Lung (tissue), 12 donors: Measurements from ENCODE around the gene ARGFX. TPM values are rescaled to one million over a fixed set of nuclear protein-coding genes. Genes with fewer than 3 reads are reported as not detected.

Experiments
- ATAC-seq: fragments of 200-7000 bp; cut with Tn5 transposase; one replicate; pipeline ENCODE4 v1.9.1; 2020; ENCODE audit warnings: moderate number of reproducible peaks; ENCODE audit not compliant: insufficient read depth, low FRiP score
- DNase-seq, 3 donors: peaks; one replicate each; pipeline ENCODE4 v3.0.0-alpha.2; 2013 to 2017
- H3K27ac ChIP-seq, 2 donors: one replicate each; pipeline ENCODE4 v1.5.1; 2013; ENCODE audit warnings: mild to moderate bottlenecking in 2 of 2, moderate library complexity in 2 of 2, control low read depth in 1 of 2, inconsistent platforms in 1 of 2, low read depth in 1 of 2, low read length in 1 of 2
- H3K27me3 ChIP-seq, 3 donors: one replicate each; pipeline ENCODE4 v1.5.1; 2013; ENCODE audit warnings: low read length in 2 of 3; ENCODE audit not compliant: control insufficient read depth in 3 of 3, insufficient read depth in 3 of 3
- H3K36me3 ChIP-seq, 4 donors: one replicate each; pipeline ENCODE4 v1.5.1; 2013; ENCODE audit warnings: low read length in 4 of 4, mild to moderate bottlenecking in 1 of 4, moderate library complexity in 1 of 4; ENCODE audit not compliant: control insufficient read depth in 4 of 4, insufficient read depth in 4 of 4
- H3K4me1 ChIP-seq, 5 donors: one replicate each; pipeline ENCODE4 v1.5.1; 2013; ENCODE audit warnings: low read length in 5 of 5, mild to moderate bottlenecking in 2 of 5, moderate library complexity in 1 of 5; ENCODE audit not compliant: control insufficient read depth in 5 of 5, insufficient read depth in 5 of 5
- H3K4me3 ChIP-seq: one replicate; pipeline ENCODE4 v1.5.1; 2013; ENCODE audit warnings: mild to moderate bottlenecking, control low read depth, moderate library complexity
- H3K9ac ChIP-seq, 2 donors: one replicate each; pipeline ENCODE4 v1.5.1; 2013; ENCODE audit warnings: low read length in 2 of 2, control low read depth in 1 of 2; ENCODE audit not compliant: insufficient read depth in 1 of 2
- H3K9me3 ChIP-seq, 4 donors: one replicate each; pipeline ENCODE4 v1.5.1; 2013; ENCODE audit warnings: low read length in 3 of 4, mild to moderate bottlenecking in 1 of 4, moderate library complexity in 1 of 4; ENCODE audit not compliant: control insufficient read depth in 4 of 4, insufficient read depth in 3 of 4
- WGBS, 2 donors: extraction: QIAGEN DNeasy Blood & Tissue Kit; methylation state at CpG; one replicate each; pipeline ENCODE4 v1.1.7; 2013; 5-methylcytosine and 5-hydroxymethylcytosine counted together
- polyA plus RNA-seq, 2 donors: library from polyadenylated mRNA; stranded (reverse); fragments of 200-250 nt; gene quantifications; one replicate each; pipeline ENCODE4 v1.2.1, GENCODE V29; 2013
- total RNA-seq, 2 donors: library from RNA; depleted of rRNA in 1 of 2; stranded (reverse); fragments of >200 nt in 1 of 2; gene quantifications; one replicate each; pipeline ENCODE4 v1.2.1, GENCODE V29; 2014 to 2021
- TF ChIP-seq, protein P1 (sequence below): IDR thresholded peaks from 2 replicates; pipeline ENCODE4 v1.5.1; 2012; ENCODE audit warnings: mild to moderate bottlenecking; ENCODE audit errors: control extremely low read depth, extremely low read depth
- donor health status: control.
- donor health status: control.
- donor health status: Bipolar disorder and iron deficiency.
- donor health status: healthy.
- donor health status: DM: yes; HTN: yes; CAD: no.

ARGFX gene
- total and polyA plus RNA-seq, 4 donors = not detected

DNA sequence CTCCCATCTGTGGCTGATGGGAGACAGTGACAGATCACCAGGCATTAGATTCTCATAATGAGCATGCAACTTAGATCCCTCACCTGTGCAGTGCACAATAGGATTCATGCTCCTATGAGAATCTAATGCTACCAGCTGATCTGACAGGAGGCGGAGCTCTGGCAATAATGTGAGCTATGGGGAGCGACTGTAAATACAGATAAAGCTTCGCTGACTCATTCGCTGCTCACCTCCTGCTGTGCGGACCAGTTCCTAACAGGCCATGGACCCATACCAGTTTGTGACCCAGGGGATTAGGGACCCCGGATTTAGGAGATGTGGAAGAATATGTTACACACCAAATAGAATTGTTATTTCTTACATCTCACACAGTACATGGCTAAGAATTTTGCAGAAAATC lies 6.7 kb downstream of the ARGFX start:
- WGBS, 2 donors = 62 to 70% methylated on average over 6 of the region's 6 CpGs
- no peak for ATAC-seq
- H3K27ac ChIP-seq = no peak overlapping the region
- no peaks in the 10 kb centered on the region for H3K27me3 ChIP-seq
- TF ChIP-seq, protein P1, sequence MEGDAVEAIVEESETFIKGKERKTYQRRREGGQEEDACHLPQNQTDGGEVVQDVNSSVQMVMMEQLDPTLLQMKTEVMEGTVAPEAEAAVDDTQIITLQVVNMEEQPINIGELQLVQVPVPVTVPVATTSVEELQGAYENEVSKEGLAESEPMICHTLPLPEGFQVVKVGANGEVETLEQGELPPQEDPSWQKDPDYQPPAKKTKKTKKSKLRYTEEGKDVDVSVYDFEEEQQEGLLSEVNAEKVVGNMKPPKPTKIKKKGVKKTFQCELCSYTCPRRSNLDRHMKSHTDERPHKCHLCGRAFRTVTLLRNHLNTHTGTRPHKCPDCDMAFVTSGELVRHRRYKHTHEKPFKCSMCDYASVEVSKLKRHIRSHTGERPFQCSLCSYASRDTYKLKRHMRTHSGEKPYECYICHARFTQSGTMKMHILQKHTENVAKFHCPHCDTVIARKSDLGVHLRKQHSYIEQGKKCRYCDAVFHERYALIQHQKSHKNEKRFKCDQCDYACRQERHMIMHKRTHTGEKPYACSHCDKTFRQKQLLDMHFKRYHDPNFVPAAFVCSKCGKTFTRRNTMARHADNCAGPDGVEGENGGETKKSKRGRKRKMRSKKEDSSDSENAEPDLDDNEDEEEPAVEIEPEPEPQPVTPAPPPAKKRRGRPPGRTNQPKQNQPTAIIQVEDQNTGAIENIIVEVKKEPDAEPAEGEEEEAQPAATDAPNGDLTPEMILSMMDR = no peak
- no peak overlapping the region for H3K4me3 ChIP-seq
- DNase-seq = no peak
- no peaks in the 10 kb centered on the region for H3K4me1 ChIP-seq
- no peaks in the 10 kb centered on the region for H3K36me3 ChIP-seq
- H3K9ac ChIP-seq = no peak overlapping the region
- H3K9me3 ChIP-seq = no peaks in the 10 kb centered on the region

DNA sequence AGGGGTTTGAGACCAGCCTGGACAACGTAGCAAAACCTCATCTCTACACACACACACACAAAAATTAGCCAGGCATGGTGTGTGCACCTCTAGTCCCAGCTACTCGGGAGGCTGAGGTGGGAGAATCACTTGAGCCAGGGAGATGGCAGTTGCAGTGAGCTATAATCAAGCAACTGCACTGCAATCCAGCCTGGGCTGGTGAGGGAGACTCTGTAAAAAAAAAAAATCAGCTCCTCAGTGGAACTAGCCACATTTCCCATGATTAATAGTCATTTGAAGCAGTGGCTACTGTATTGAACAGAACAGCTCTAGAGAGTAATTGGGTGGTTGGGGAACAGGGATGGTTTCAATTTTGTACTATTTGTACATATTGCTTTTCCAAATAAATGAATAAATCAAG lies 13.9 kb downstream of the ARGFX start:
- ATAC-seq (no peak), DNase-seq (no peak)
- H3K27me3 ChIP-seq = peaks cover 0 to 2% (median 0%) of the 10 kb centered on the region in 3 donors
- TF ChIP-seq, protein P1 = no peak
- H3K27ac ChIP-seq = no peak overlapping the region
- H3K9ac ChIP-seq = no peak overlapping the region
- peaks cover 0 to 1% (median 0%) of the 10 kb centered on the region in 4 donors for H3K9me3 ChIP-seq
- no peak overlapping the region for H3K4me3 ChIP-seq
- H3K4me1 ChIP-seq = no peaks in the 10 kb centered on the region
- no peaks in the 10 kb centered on the region for H3K36me3 ChIP-seq
- whole genome bisulfite sequencing, 2 donors = 76 to 85% methylated on average over 2 of the region's 2 CpGs

DNA sequence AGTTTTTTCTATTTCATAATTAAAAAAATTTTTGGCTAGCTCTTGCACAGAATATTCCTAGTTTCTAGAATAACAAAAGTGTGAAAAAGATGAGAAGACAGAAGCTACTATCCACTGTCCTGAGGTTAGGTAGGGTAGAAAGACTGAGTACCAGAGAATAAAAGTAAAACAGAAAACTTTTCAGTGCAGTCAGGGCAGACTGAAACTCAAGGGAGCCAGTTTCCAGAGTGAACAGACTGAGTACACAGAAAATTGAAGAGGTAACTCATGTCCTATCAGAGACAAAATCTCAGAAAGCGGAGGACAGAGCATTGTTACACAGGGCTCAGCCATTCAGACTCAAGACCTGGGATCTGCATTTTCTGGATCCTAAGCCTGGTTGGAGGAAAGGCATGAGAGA lies 16.7 kb downstream of the ARGFX start:
- 87 to 90% methylated on average over 1 of the region's 1 CpG for WGBS, 2 donors
- TF ChIP-seq, protein P1 = no peak
- ATAC-seq = no peak

More for the DNA sequence above, 16.7 kb downstream of the ARGFX start:
- Histone ChIP-seq H3K9ac (no peak overlapping the region), H3K27ac (no peak overlapping the region), H3K36me3 (no peaks in the 10 kb centered on the region), H3K4me3 (no peak overlapping the region), H3K27me3 (peaks cover 0 to 2% (median 0%) of the 10 kb centered on the region in 3 donors), H3K9me3 (peaks cover 0 to 1% (median 0%) of the 10 kb centered on the region in 4 donors), H3K4me1 (no peaks in the 10 kb centered on the region)
- no peak for DNase-seq
